ENCODE data around the gene KRT71. TPM values are rescaled to one million over a fixed set of nuclear protein-coding genes. Genes with fewer than 3 reads are reported as not detected.

KRT71 gene
- total and polyA plus RNA-seq, 2 of the 8 experiments (the other 6 are each of a cell fraction or from before 2014, with no cell fraction given): not detected

DNA sequence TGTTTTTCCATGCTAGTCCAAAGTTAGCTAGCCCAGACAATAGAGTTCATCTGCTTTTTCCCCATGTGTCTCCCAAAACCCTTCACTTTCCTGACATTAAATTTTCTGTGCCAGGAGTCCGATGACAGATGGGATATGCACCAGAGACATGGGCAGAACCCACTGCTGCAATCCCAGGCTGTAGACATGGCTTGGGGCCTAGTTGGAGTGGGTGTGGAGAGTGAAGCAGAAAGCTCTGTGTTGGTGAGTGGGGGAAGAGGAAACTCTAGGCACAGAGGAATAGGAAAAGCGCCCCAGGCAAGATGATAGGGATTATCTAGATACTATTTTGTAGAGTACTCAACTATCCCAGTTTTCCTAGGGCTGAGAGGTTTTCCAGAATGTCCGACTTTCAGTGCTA lies 25.5 kb upstream of the KRT71 start (continued):
- TF ChIP-seq, protein P1, sequence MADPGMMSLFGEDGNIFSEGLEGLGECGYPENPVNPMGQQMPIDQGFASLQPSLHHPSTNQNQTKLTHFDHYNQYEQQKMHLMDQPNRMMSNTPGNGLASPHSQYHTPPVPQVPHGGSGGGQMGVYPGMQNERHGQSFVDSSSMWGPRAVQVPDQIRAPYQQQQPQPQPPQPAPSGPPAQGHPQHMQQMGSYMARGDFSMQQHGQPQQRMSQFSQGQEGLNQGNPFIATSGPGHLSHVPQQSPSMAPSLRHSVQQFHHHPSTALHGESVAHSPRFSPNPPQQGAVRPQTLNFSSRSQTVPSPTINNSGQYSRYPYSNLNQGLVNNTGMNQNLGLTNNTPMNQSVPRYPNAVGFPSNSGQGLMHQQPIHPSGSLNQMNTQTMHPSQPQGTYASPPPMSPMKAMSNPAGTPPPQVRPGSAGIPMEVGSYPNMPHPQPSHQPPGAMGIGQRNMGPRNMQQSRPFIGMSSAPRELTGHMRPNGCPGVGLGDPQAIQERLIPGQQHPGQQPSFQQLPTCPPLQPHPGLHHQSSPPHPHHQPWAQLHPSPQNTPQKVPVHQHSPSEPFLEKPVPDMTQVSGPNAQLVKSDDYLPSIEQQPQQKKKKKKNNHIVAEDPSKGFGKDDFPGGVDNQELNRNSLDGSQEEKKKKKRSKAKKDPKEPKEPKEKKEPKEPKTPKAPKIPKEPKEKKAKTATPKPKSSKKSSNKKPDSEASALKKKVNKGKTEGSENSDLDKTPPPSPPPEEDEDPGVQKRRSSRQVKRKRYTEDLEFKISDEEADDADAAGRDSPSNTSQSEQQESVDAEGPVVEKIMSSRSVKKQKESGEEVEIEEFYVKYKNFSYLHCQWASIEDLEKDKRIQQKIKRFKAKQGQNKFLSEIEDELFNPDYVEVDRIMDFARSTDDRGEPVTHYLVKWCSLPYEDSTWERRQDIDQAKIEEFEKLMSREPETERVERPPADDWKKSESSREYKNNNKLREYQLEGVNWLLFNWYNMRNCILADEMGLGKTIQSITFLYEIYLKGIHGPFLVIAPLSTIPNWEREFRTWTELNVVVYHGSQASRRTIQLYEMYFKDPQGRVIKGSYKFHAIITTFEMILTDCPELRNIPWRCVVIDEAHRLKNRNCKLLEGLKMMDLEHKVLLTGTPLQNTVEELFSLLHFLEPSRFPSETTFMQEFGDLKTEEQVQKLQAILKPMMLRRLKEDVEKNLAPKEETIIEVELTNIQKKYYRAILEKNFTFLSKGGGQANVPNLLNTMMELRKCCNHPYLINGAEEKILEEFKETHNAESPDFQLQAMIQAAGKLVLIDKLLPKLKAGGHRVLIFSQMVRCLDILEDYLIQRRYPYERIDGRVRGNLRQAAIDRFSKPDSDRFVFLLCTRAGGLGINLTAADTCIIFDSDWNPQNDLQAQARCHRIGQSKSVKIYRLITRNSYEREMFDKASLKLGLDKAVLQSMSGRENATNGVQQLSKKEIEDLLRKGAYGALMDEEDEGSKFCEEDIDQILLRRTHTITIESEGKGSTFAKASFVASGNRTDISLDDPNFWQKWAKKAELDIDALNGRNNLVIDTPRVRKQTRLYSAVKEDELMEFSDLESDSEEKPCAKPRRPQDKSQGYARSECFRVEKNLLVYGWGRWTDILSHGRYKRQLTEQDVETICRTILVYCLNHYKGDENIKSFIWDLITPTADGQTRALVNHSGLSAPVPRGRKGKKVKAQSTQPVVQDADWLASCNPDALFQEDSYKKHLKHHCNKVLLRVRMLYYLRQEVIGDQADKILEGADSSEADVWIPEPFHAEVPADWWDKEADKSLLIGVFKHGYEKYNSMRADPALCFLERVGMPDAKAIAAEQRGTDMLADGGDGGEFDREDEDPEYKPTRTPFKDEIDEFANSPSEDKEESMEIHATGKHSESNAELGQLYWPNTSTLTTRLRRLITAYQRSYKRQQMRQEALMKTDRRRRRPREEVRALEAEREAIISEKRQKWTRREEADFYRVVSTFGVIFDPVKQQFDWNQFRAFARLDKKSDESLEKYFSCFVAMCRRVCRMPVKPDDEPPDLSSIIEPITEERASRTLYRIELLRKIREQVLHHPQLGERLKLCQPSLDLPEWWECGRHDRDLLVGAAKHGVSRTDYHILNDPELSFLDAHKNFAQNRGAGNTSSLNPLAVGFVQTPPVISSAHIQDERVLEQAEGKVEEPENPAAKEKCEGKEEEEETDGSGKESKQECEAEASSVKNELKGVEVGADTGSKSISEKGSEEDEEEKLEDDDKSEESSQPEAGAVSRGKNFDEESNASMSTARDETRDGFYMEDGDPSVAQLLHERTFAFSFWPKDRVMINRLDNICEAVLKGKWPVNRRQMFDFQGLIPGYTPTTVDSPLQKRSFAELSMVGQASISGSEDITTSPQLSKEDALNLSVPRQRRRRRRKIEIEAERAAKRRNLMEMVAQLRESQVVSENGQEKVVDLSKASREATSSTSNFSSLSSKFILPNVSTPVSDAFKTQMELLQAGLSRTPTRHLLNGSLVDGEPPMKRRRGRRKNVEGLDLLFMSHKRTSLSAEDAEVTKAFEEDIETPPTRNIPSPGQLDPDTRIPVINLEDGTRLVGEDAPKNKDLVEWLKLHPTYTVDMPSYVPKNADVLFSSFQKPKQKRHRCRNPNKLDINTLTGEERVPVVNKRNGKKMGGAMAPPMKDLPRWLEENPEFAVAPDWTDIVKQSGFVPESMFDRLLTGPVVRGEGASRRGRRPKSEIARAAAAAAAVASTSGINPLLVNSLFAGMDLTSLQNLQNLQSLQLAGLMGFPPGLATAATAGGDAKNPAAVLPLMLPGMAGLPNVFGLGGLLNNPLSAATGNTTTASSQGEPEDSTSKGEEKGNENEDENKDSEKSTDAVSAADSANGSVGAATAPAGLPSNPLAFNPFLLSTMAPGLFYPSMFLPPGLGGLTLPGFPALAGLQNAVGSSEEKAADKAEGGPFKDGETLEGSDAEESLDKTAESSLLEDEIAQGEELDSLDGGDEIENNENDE (IDR thresholded peaks at IDR 0.05; ENCODE audit: insufficient replicate concordance, low read length): no peak
- TF ChIP-seq FOSL1 (IDR thresholded peaks at IDR 0.05; ENCODE audit: insufficient read depth, low read depth, low read length): no peak
- no peak for TF ChIP-seq SUZ12 (IDR thresholded peaks at IDR 0.05; ENCODE audit: low read length)
- TF ChIP-seq SRF (IDR thresholded peaks at IDR 0.05; ENCODE audit: low read depth, low read length): no peak
- TF ChIP-seq, protein P2, sequence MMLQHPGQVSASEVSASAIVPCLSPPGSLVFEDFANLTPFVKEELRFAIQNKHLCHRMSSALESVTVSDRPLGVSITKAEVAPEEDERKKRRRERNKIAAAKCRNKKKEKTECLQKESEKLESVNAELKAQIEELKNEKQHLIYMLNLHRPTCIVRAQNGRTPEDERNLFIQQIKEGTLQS (IDR thresholded peaks at IDR 0.05; ENCODE audit: insufficient read depth, low read depth, low read length): no peak
- TF ChIP-seq TAF1 (IDR thresholded peaks at IDR 0.05; ENCODE audit: low read depth, low read length): no peak
- no peak for TF ChIP-seq CTBP2 (IDR thresholded peaks at IDR 0.05; ENCODE audit: borderline replicate concordance, insufficient read depth, insufficient read length, low read length)
- no peak for TF ChIP-seq BACH1 (IDR thresholded peaks at IDR 0.05; ENCODE audit: low read length)
- TF ChIP-seq YY1 (IDR thresholded peaks at IDR 0.05; ENCODE audit: low read depth, low read length): no peak
- TF ChIP-seq JUND (IDR thresholded peaks at IDR 0.05; ENCODE audit: low read length): no peak
- no peak for TF ChIP-seq EZH2 (IDR thresholded peaks at IDR 0.05; ENCODE audit: low read depth, low read length, severe bottlenecking)
- TF ChIP-seq HDAC6 (IDR thresholded peaks at IDR 0.05; ENCODE audit: low read depth, low read length): no peak

Measured in H1 (cell line).